ENCODE data around the gene FBP1.
"Not testable (repeated sequence)": the region's sequence is repeated elsewhere in the genome, so short reads cannot be mapped to it uniquely, and the experiment has no call there.

FBP1 gene

GRCh38 chr9:94612071-94612470 lies 27.2 kb downstream of the FBP1 start:
- no peak for DNase-seq

GRCh38 chr9:94611638-94612068 lies 27.7 kb downstream of the FBP1 start:
- DNase-seq: no peak

- DNase-seq: no peak
These were observed 29.1 kb downstream of the FBP1 start for GRCh38 chr9:94610181-94610606.

- no peak for DNase-seq
These were observed 32.0 kb downstream of the FBP1 start for GRCh38 chr9:94607423-94607691.

- no peak for DNase-seq
These were observed 32.5 kb downstream of the FBP1 start for GRCh38 chr9:94606646-94607422.

- peak; percentile 48 for DNase-seq
These were observed 35.8 kb downstream of the FBP1 start for GRCh38 chr9:94603259-94604160.

GRCh38 chr9:94602666-94603065 lies 36.7 kb downstream of the FBP1 start:
- no peak for DNase-seq

- DNase-seq: no peak
These were observed 38.6 kb downstream of the FBP1 start for GRCh38 chr9:94600715-94601114.

- no peak for DNase-seq
These were observed 39.1 kb downstream of the FBP1 start for GRCh38 chr9:94600258-94600657.

- DNase-seq: no peak
These were observed 40.2 kb downstream of the FBP1 start for GRCh38 chr9:94599102-94599501.

GRCh38 chr9:94593459-94594345 lies 45.6 kb downstream of the FBP1 start, which contains the start of gene FBP2:
FBP2 (minus strand) TSS chr9:94593824; CDS start chr9:94593726, 98 bp downstream.
- DNase-seq: no peak

- not testable (repeated sequence) for DNase-seq
These were observed 46.6 kb downstream of the FBP1 start for GRCh38 chr9:94592683-94593082.

- no peak for DNase-seq
These were observed 47.4 kb downstream of the FBP1 start for GRCh38 chr9:94591876-94592275.

GRCh38 chr9:94591046-94591545 lies 48.2 kb downstream of the FBP1 start:
- not testable (repeated sequence) for DNase-seq

GRCh38 chr9:94588681-94589080 lies 50.6 kb downstream of the FBP1 start:
- DNase-seq: no peak

- DNase-seq: no peak
These were observed 52.5 kb downstream of the FBP1 start for GRCh38 chr9:94586814-94587213.

- no peak for DNase-seq
These were observed 53.0 kb downstream of the FBP1 start for GRCh38 chr9:94586316-94586715.

- DNase-seq: no peak
These were observed 54.8 kb downstream of the FBP1 start for GRCh38 chr9:94584555-94584954.

- no peak for DNase-seq
These were observed 57.6 kb downstream of the FBP1 start for GRCh38 chr9:94581728-94582127.

- DNase-seq: no peak
These were observed 61.7 kb downstream of the FBP1 start for GRCh38 chr9:94577571-94577970.

- DNase-seq: no peak
These were observed 62.3 kb downstream of the FBP1 start for GRCh38 chr9:94577036-94577435.

GRCh38 chr9:94576131-94576530 lies 63.2 kb downstream of the FBP1 start:
- DNase-seq: no peak

All from T-helper 9 cell (primary cell).